Amniotic epithelial cell (primary cell): Measurements from ENCODE around the gene CDH13.

ENCODE experiments used
- DNase-seq: peaks from one replicate; pipeline ENCODE4 v3.0.0-alpha.2; 2010; ENCODE audit warnings: low read depth

Gene CDH13

GRCh38 chr16:82626791-82627261, at the start of gene CDH13:
Gene CDH13, plus strand, starts transcription at chr16:82626969.
- no peak for DNase-seq

GRCh38 chr16:82580298-82580890, 46.4 kb upstream of the CDH13 start:
- DNase-seq, result no peak

GRCh38 chr16:82582975-82583374, 43.8 kb upstream of the CDH13 start:
- DNase-seq, result no peak

- DNase-seq, result no peak
Observed at GRCh38 chr16:82583422-82583821, 43.3 kb upstream of the CDH13 start.

GRCh38 chr16:82584553-82585152, 42.1 kb upstream of the CDH13 start:
- no peak for DNase-seq

- DNase-seq, result peak; percentile 5
Observed at GRCh38 chr16:82585675-82586074, 41.1 kb upstream of the CDH13 start.

- DNase-seq, result no peak
Observed at GRCh38 chr16:82586130-82586529, 40.6 kb upstream of the CDH13 start.

- no peak for DNase-seq
Observed at GRCh38 chr16:82587289-82587688, 39.5 kb upstream of the CDH13 start.

- DNase-seq, result no peak
Observed at GRCh38 chr16:82589407-82589806, 37.4 kb upstream of the CDH13 start.

GRCh38 chr16:82594114-82594513, 32.7 kb upstream of the CDH13 start:
- DNase-seq, result no peak

- no peak for DNase-seq
Observed at GRCh38 chr16:82598771-82599170, 28.0 kb upstream of the CDH13 start.

GRCh38 chr16:82601989-82602640, 24.7 kb upstream of the CDH13 start:
- no peak for DNase-seq

- DNase-seq, result peak; percentile 30
Observed at GRCh38 chr16:82603784-82604411, 22.9 kb upstream of the CDH13 start.

- no peak for DNase-seq
Observed at GRCh38 chr16:82605076-82605475, 21.7 kb upstream of the CDH13 start.

- no peak for DNase-seq
Observed at GRCh38 chr16:82605863-82606620, 20.7 kb upstream of the CDH13 start.

GRCh38 chr16:82609140-82609539, 17.6 kb upstream of the CDH13 start:
- no peak for DNase-seq

- no peak for DNase-seq
Observed at GRCh38 chr16:82612263-82612662, 14.5 kb upstream of the CDH13 start.

- no peak for DNase-seq
Observed at GRCh38 chr16:82616356-82616755, 10.4 kb upstream of the CDH13 start.

- DNase-seq, result no peak
Observed at GRCh38 chr16:82621781-82622180, 5.0 kb upstream of the CDH13 start.

- DNase-seq, result no peak
Observed at GRCh38 chr16:82623241-82623640, 3.5 kb upstream of the CDH13 start.

- DNase-seq, result no peak
Observed at GRCh38 chr16:82625066-82625968, 1.5 kb upstream of the CDH13 start.
